Vagina (tissue), 2 donors: ENCODE measurements around the gene SRPK3.

Experiments
- CTCF ChIP-seq, 3 experiments: fragments of 450-650 bp in 2 of 3; fragments of 200-600 bp in 1 of 3; sonication (generic) in 1 of 3; IDR thresholded peaks; one replicate each; pipeline ENCODE4 v1.5.1; 2017 to 2019; ENCODE audit warnings: antibody characterized with exemption in 3 of 3, mild to moderate bottlenecking in 2 of 3, moderate library complexity in 2 of 3
- POLR2A ChIP-seq, 2 donors: fragments of 450-650 bp; IDR thresholded peaks; one replicate each; pipeline ENCODE4 v1.6.1; 2017; ENCODE audit warnings: antibody characterized with exemption in 2 of 2, mild to moderate bottlenecking in 2 of 2, moderate library complexity in 2 of 2

- TF ChIP-seq CTCF (IDR thresholded peaks at IDR 0.05) (no peak), POLR2A (IDR thresholded peaks at IDR 0.05) (no peak)
These were observed 15.4 kb upstream of the SRPK3 start for GRCh38 chrX:153765138-153766079.
